RWPE2 (cell line): Measurements from ENCODE around the gene FGFR2.
"Not testable (repeated sequence)": the region's sequence is repeated elsewhere in the genome, so short reads cannot be mapped to it uniquely, and the experiment has no call there.

Source experiments
- ATAC-seq: fragments of 200-7000 bp; cut with Tn5 transposase; 3 replicates; pipeline ENCODE4 v1.9.1; 2021; ENCODE audit warnings: low read depth
- DNase-seq: peaks from one replicate; pipeline ENCODE4 v3.0.0-alpha.2; 2020; ENCODE audit warnings: low spot score
- H3K27ac ChIP-seq: fragments of 450-650 bp; 2 replicates; pipeline ENCODE4 v1.5.1; 2017; ENCODE audit warnings: mild to moderate bottlenecking; ENCODE audit not compliant: poor library complexity, severe bottlenecking
- H3K27me3 ChIP-seq: fragments of 250-450 bp; sonication (Bioruptor Pico); 2 replicates; pipeline ENCODE4 v1.5.1; 2021; ENCODE audit warnings: mild to moderate bottlenecking, moderate library complexity; ENCODE audit not compliant: insufficient read depth, poor library complexity, severe bottlenecking
- H3K36me3 ChIP-seq: fragments of 250-450 bp; sonication (Bioruptor Pico); 2 replicates; pipeline ENCODE4 v1.5.1; 2020; ENCODE audit warnings: low read depth, mild to moderate bottlenecking, moderate library complexity
- H3K4me1 ChIP-seq: fragments of 250-450 bp; sonication (Bioruptor Pico); 2 replicates; pipeline ENCODE4 v1.5.1; 2021; ENCODE audit warnings: mild to moderate bottlenecking, moderate library complexity; ENCODE audit not compliant: insufficient read depth, poor library complexity, severe bottlenecking
- H3K4me3 ChIP-seq: fragments of 250-450 bp; sonication (Bioruptor Pico); 2 replicates; pipeline ENCODE4 v1.5.1; 2021; ENCODE audit warnings: mild to moderate bottlenecking, moderate library complexity; ENCODE audit not compliant: severe bottlenecking
- H3K9me3 ChIP-seq: fragments of 250-450 bp; sonication (Bioruptor Pico); 2 replicates; pipeline ENCODE4 v1.5.1; 2021; ENCODE audit warnings: mild to moderate bottlenecking, moderate library complexity; ENCODE audit not compliant: severe bottlenecking
- TF ChIP-seq, protein P1 (sequence below): fragments of 450-650 bp; IDR thresholded peaks from one replicate; pipeline ENCODE4 v1.5.1; 2017; ENCODE audit warnings: mild to moderate bottlenecking, moderate library complexity; ENCODE audit not compliant: poor library complexity, severe bottlenecking

FGFR2 gene

DNA sequence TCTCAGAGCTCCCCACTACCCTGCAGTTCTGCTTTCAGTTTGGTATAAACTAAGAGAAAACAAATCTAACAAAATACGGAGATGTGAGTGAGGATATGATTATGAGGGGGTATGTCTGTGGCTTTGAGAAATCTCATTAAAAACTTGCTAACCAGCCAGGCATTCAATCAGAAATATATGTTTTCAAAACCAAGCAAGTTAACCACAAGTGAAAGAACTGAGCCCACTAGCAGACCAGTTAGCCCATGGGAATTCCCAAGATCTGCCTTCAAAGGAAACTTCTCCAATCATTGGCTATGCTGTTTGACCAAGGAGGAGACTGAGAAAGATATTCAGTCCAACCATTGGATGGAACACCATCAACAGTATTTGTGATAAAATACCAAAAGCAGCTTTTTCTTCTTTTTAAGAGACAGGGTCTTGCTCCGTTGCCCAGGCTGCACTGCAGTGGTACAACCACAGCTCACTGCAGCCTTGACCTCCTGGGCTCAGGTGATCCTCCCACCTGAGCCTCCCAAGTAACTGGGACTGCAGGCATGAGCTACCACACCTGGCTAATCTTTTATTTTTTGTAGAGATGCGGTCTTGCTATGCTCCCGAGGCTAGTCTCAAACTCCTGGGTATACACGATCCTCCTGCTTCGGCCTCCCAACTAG is 41.2 kb downstream of the FGFR2 start:
- no peak overlapping the region for H3K4me3 ChIP-seq
- TF ChIP-seq, protein P1, sequence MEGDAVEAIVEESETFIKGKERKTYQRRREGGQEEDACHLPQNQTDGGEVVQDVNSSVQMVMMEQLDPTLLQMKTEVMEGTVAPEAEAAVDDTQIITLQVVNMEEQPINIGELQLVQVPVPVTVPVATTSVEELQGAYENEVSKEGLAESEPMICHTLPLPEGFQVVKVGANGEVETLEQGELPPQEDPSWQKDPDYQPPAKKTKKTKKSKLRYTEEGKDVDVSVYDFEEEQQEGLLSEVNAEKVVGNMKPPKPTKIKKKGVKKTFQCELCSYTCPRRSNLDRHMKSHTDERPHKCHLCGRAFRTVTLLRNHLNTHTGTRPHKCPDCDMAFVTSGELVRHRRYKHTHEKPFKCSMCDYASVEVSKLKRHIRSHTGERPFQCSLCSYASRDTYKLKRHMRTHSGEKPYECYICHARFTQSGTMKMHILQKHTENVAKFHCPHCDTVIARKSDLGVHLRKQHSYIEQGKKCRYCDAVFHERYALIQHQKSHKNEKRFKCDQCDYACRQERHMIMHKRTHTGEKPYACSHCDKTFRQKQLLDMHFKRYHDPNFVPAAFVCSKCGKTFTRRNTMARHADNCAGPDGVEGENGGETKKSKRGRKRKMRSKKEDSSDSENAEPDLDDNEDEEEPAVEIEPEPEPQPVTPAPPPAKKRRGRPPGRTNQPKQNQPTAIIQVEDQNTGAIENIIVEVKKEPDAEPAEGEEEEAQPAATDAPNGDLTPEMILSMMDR = no peak
- no peak for ATAC-seq
- peaks cover 10% of the 10 kb centered on the region for H3K4me1 ChIP-seq
- no peaks in the 10 kb centered on the region for H3K27me3 ChIP-seq
- no peaks in the 10 kb centered on the region for H3K9me3 ChIP-seq
- no peaks in the 10 kb centered on the region for H3K36me3 ChIP-seq
- no peak overlapping the region for H3K27ac ChIP-seq
- no peak for DNase-seq

DNA sequence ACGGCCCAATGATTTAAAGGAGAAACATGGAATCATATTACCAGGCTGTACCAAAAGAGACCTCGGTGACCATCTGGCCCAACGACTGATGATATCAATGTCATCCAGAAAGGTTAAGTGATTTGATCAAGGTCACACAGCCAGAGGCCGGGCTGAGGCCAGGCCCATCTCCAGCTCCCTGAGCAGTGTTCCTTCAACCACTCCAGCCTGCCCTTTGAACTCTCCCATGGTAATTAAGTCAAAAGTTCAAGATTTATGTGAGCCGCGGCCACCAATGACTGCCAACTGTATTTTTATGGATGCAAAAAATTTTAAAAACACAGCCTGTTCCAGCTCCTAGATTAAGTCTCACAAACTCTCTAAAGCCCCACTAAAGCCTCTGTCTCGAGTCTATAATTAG is 41.8 kb downstream of the FGFR2 start:
- TF ChIP-seq, protein P1 = no peak
- H3K27ac ChIP-seq = no peak overlapping the region
- ATAC-seq = no peak

DNA sequence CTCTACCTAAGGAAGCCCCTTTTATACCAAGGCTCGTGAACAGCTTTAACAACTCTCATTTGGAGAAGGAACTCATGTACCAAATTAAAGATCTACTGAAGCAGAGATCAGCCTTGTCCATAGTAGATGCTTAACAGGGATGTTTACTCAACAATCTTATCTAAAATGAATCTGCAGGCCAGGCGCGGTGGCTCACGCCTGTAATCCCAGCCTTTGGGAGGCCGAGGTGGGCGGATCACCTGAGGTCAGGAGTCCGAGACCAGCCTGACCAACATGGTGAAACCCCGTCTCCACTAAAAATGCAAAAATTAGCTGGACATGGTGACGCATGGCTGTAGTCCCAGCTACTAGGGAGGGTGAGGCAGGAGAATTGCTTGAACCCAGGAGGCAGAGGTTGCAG is 43.3 kb downstream of the FGFR2 start:
- not testable (repeated sequence) for ATAC-seq, H3K9me3 ChIP-seq, H3K27ac ChIP-seq, H3K27me3 ChIP-seq, H3K4me3 ChIP-seq, H3K36me3 ChIP-seq, DNase-seq
- peaks cover 10% of the 10 kb centered on the region for H3K4me1 ChIP-seq

More for the DNA sequence above, 41.8 kb downstream of the FGFR2 start:
- Histone ChIP-seq H3K9me3 (no peaks in the 10 kb centered on the region), H3K4me1 (peaks cover 10% of the 10 kb centered on the region), H3K36me3 (no peaks in the 10 kb centered on the region), H3K4me3 (no peak overlapping the region), H3K27me3 (no peaks in the 10 kb centered on the region)
- no peak for DNase-seq

DNA sequence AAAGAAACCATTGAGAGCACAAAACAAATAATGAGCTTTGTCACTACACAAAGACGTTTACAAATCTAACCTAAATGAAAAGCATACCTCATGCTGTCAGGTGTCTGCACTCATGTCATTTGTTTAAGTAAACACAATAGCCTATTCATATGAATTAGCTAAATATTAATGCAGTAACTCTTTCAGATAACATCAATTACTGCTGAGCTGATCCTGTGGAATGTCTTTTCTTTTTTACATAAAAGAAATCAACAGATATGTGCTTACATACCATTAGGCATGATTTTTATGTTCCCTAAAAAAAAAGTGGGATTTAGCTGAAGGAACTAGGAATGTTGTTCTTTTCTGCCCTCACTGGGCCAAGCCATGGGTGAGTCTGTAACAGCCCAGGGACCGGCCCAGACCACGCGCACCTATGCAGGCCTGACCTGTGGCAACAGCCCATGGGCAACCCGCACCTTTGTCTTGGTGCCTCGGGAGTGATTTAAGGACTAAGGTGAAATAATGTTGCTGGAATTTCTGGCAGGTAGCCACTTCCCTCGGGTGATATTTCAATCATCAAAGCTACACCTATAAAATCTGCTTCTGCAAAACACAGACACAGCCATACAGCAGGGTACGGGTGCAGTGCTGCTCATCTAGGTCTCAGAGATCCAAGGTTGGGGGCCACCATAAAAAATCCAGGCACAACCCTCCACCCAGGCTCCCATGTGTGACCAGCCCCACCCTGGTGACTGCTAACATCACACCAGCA is 44.6 kb downstream of the FGFR2 start:
- Histone ChIP-seq H3K4me1 (peaks cover 10% of the 10 kb centered on the region), H3K9me3 (no peaks in the 10 kb centered on the region), H3K36me3 (no peaks in the 10 kb centered on the region), H3K4me3 (no peak overlapping the region), H3K27ac (peak overlapping the region; percentile 18), H3K27me3 (no peaks in the 10 kb centered on the region)
- peak; percentile 97 for ATAC-seq
- DNase-seq = peak; percentile 74
- TF ChIP-seq, protein P1 = no peak

DNA sequence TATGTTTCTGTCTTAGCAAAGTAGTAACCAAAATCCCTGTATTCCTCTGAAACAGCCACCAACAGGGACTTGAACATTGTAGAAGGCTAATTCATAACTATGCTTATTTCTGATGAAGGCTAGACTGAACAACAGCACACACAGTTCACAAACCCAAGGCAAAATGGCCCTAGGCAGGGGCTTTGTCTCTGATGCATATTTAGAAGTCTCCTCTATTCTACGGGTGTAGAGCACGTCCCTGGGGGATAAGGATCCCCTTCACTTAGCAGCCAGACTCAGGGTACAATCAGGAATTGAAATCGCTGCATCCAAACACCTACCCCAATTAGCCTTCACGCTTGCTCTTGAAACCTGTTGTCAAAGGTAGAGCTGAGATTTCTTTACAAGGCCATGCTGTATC is 45.5 kb downstream of the FGFR2 start:
- TF ChIP-seq, protein P1 = no peak
- DNase-seq (no peak), ATAC-seq (no peak)
- Histone ChIP-seq H3K9me3 (no peaks in the 10 kb centered on the region), H3K4me1 (peaks cover 10% of the 10 kb centered on the region), H3K36me3 (no peaks in the 10 kb centered on the region), H3K27me3 (no peaks in the 10 kb centered on the region), H3K27ac (no peak overlapping the region), H3K4me3 (no peak overlapping the region)
